ENCODE data around the gene VWA3B.

DNA sequence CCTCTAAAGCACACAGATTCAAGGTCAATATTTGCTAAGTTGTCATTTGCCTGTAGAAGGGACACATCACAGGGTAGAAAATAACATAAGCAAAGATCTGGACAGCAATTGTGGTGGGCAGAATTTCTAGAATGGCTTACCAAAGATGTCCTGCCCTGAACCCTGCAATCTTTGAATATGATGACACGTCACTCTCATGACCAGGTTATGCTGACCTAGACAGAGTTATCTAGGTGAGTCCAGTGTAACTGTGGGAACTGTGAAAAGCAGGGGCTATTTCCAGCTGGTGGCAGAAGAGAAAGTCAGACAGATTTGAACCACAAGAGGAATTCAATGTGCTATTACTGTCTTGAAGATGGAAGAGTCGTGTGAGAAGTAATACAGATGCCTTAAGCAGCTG is 147.0 kb downstream of the VWA3B start:
- TF ChIP-seq, protein P1, sequence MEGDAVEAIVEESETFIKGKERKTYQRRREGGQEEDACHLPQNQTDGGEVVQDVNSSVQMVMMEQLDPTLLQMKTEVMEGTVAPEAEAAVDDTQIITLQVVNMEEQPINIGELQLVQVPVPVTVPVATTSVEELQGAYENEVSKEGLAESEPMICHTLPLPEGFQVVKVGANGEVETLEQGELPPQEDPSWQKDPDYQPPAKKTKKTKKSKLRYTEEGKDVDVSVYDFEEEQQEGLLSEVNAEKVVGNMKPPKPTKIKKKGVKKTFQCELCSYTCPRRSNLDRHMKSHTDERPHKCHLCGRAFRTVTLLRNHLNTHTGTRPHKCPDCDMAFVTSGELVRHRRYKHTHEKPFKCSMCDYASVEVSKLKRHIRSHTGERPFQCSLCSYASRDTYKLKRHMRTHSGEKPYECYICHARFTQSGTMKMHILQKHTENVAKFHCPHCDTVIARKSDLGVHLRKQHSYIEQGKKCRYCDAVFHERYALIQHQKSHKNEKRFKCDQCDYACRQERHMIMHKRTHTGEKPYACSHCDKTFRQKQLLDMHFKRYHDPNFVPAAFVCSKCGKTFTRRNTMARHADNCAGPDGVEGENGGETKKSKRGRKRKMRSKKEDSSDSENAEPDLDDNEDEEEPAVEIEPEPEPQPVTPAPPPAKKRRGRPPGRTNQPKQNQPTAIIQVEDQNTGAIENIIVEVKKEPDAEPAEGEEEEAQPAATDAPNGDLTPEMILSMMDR (IDR thresholded peaks at IDR 0.05): no peak
- no peak for TF ChIP-seq POLR2A (IDR thresholded peaks at IDR 0.05)
